ENCODE results near the gene PARVB. TPM values are rescaled to one million over a fixed set of nuclear protein-coding genes. Genes with fewer than 3 reads are reported as not detected.
A peak's percentile ranks its signal among the peaks of the same experiment; 100 is the strongest.

PARVB gene
- total and polyA plus RNA-seq, 10 of the 15 experiments (the other 5 are each of a cell fraction or from before 2014, with no cell fraction given): 5.2 to 264 (median 76.0) TPM

DNA sequence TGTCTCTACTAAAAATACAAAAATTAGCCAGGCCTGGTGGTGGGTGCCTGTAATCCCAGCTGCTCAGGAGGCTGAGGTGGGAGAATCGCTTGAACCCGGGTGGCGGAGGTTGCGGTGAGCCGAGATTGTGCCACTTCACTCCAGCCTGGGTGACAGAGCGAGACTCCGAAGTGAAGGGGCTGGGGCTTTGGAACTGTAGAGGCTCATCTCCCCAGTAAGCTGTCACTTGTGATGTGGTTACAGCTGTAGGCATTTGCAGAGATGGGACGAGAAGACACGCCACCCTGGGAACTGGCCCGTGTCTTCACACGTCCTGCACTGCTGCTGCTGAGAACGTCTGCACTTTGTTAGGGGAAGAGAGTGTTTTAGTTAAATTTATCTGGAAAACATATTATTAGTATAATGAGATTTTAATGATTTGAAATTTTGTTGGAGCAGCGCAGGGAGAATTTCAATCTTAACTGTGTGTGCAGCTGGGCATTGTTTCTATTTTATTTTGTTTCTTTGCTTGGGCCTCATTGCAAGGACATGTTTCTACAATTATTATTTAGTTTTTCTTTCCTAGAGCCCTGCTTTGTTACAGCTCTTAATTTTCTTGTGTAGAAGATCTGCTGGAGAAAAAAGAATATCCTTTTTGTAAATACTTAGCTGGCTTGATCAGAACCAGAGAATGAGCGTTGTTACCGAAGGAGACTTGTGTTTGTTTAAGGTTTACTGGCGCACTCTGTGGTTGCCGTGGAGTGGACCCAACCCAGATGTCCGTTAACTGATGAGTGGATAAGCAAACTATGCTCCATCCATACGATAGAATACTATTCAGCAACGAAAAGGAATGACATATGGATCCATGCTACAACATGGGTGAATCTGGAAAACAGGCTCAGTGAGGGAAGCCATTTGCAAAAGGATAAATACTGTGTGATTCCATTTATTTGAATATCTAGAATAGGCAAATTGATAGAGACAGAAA is 18.4 kb downstream of the PARVB start (continued):
- TF ChIP-seq, protein P1, sequence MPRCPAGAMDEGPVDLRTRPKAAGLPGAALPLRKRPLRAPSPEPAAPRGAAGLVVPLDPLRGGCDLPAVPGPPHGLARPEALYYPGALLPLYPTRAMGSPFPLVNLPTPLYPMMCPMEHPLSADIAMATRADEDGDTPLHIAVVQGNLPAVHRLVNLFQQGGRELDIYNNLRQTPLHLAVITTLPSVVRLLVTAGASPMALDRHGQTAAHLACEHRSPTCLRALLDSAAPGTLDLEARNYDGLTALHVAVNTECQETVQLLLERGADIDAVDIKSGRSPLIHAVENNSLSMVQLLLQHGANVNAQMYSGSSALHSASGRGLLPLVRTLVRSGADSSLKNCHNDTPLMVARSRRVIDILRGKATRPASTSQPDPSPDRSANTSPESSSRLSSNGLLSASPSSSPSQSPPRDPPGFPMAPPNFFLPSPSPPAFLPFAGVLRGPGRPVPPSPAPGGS (IDR thresholded peaks at IDR 0.05; ENCODE audit: borderline replicate concordance, insufficient read depth, low read depth, low read length, poor library complexity, severe bottlenecking): peak; percentile 42
- TF ChIP-seq JUNB (IDR thresholded peaks at IDR 0.05) (no peak), CREB1 (IDR thresholded peaks at IDR 0.05; ENCODE audit: low read depth) (peak; percentile 55; the same call in 1 of the 2 replicates), SIN3A (IDR thresholded peaks at IDR 0.05; ENCODE audit: low read depth, low read length) (no peak), RELA (IDR thresholded peaks at IDR 0.05; ENCODE audit: borderline replicate concordance, partially characterized antibody) (no peak), PAX5 (IDR thresholded peaks at IDR 0.05; ENCODE audit: borderline replicate concordance, low read depth, low read length) (peak; percentile 95), HCFC1 (IDR thresholded peaks at IDR 0.05; ENCODE audit: low read length) (no peak), SP1 (IDR thresholded peaks at IDR 0.05; ENCODE audit: low read depth, low read length) (peak; percentile 37), IRF4 (IDR thresholded peaks at IDR 0.05; ENCODE audit: low read depth, low read length) (no peak), CBFB (IDR thresholded peaks at IDR 0.05; ENCODE audit: low read depth) (peak; percentile 78), BACH1 (IDR thresholded peaks at IDR 0.05; ENCODE audit: borderline replicate concordance) (peak; percentile 71; the same call in 1 of the 2 replicates), FOXK2 (IDR thresholded peaks at IDR 0.05) (no peak)
- TF ChIP-seq, protein P2, sequence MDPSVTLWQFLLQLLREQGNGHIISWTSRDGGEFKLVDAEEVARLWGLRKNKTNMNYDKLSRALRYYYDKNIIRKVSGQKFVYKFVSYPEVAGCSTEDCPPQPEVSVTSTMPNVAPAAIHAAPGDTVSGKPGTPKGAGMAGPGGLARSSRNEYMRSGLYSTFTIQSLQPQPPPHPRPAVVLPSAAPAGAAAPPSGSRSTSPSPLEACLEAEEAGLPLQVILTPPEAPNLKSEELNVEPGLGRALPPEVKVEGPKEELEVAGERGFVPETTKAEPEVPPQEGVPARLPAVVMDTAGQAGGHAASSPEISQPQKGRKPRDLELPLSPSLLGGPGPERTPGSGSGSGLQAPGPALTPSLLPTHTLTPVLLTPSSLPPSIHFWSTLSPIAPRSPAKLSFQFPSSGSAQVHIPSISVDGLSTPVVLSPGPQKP (IDR thresholded peaks at IDR 0.05; ENCODE audit: low read depth, low read length): no peak
- TF ChIP-seq, protein P3, sequence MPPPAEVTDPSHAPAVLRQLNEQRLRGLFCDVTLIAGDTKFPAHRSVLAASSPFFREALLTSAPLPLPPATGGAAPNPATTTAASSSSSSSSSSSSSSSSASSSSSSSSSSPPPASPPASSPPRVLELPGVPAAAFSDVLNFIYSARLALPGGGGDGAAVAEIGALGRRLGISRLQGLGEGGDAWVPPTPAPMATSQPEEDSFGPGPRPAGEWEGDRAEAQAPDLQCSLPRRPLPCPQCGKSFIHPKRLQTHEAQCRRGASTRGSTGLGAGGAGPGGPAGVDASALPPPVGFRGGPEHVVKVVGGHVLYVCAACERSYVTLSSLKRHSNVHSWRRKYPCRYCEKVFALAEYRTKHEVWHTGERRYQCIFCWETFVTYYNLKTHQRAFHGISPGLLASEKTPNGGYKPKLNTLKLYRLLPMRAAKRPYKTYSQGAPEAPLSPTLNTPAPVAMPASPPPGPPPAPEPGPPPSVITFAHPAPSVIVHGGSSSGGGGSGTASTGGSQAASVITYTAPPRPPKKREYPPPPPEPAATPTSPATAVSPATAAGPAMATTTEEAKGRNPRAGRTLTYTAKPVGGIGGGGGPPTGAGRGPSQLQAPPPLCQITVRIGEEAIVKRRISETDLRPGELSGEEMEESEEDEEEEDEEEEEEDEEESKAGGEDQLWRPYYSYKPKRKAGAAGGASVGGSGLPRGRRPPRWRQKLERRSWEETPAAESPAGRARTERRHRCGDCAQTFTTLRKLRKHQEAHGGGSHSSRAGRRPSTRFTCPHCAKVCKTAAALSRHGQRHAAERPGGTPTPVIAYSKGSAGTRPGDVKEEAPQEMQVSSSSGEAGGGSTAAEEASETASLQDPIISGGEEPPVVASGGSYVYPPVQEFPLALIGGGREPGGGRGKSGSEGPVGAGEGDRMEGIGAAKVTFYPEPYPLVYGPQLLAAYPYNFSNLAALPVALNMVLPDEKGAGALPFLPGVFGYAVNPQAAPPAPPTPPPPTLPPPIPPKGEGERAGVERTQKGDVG (CRISPR knock-in tag; IDR thresholded peaks at IDR 0.05): no peak
- TF ChIP-seq, protein P4, sequence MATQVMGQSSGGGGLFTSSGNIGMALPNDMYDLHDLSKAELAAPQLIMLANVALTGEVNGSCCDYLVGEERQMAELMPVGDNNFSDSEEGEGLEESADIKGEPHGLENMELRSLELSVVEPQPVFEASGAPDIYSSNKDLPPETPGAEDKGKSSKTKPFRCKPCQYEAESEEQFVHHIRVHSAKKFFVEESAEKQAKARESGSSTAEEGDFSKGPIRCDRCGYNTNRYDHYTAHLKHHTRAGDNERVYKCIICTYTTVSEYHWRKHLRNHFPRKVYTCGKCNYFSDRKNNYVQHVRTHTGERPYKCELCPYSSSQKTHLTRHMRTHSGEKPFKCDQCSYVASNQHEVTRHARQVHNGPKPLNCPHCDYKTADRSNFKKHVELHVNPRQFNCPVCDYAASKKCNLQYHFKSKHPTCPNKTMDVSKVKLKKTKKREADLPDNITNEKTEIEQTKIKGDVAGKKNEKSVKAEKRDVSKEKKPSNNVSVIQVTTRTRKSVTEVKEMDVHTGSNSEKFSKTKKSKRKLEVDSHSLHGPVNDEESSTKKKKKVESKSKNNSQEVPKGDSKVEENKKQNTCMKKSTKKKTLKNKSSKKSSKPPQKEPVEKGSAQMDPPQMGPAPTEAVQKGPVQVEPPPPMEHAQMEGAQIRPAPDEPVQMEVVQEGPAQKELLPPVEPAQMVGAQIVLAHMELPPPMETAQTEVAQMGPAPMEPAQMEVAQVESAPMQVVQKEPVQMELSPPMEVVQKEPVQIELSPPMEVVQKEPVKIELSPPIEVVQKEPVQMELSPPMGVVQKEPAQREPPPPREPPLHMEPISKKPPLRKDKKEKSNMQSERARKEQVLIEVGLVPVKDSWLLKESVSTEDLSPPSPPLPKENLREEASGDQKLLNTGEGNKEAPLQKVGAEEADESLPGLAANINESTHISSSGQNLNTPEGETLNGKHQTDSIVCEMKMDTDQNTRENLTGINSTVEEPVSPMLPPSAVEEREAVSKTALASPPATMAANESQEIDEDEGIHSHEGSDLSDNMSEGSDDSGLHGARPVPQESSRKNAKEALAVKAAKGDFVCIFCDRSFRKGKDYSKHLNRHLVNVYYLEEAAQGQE (IDR thresholded peaks at IDR 0.05; ENCODE audit: low read depth, low read length): no peak

Measured in GM12878 (cell line).